ENCODE data around the gene DNAJC12.
"Not testable (repeated sequence)": the region's sequence is repeated elsewhere in the genome, so short reads cannot be mapped to it uniquely, and the experiment has no call there.

The DNAJC12 gene

GRCh38 chr10:67837541-67838314 lies at the start of gene DNAJC12:
DNAJC12 (minus strand) TSS chr10:67838188; CDS start chr10:67838011, 177 bp downstream.
- ChIA-PET POLR2A (interaction anchor here (0.7 kb wide), 2 partner anchors 12 to 14 kb away, joined by 3 read pairs; no protein-coding TSS in a partner anchor), CTCF (interaction anchor here (0.9 to 1.2 kb wide), 2 partner anchors 56 to 58 kb away, joined by 3 read pairs; no protein-coding TSS in a partner anchor)
- no peak for TF ChIP-seq CTCF (IDR thresholded peaks at IDR 0.05; ENCODE audit: insufficient read depth, low read length, missing control alignments)
- peak within 1 kb of the TSS; percentile 4; the same call in 1 of the 2 replicates for H3K4me3 ChIP-seq (ENCODE audit: low read depth, low read length)
- DNase-seq (ENCODE audit: low read depth, low spot score): no peak

GRCh38 chr10:67884842-67885670 lies 47.1 kb upstream of the DNAJC12 start:
- POLR2A ChIA-PET: interaction anchor here (0.6 to 1.0 kb wide), 4 partner anchors 12 to 447 kb away, joined by 3 to 4 read pairs (median 3); partner anchors contain the start of gene HNRNPH3
- no peak for TF ChIP-seq CTCF (IDR thresholded peaks at IDR 0.05; ENCODE audit: insufficient read depth, low read length, missing control alignments)
- peak overlapping the region; percentile 76 for H3K4me3 ChIP-seq (ENCODE audit: low read depth, low read length)
- no peak for DNase-seq (ENCODE audit: low read depth, low spot score)
- CTCF ChIA-PET: interaction anchor here (0.8 to 1.8 kb wide), 4 partner anchors 9 to 417 kb away, joined by 4 to 7 read pairs (median 6); no protein-coding TSS in a partner anchor

GRCh38 chr10:67884313-67884841 lies 46.4 kb upstream of the DNAJC12 start, which contains the start of gene SIRT1:
SIRT1 (plus strand) TSS chr10:67884656; CDS start chr10:67884722, 66 bp downstream.
- peak within 1 kb of the TSS; percentile 76 for H3K4me3 ChIP-seq (ENCODE audit: low read depth, low read length)
- TF ChIP-seq CTCF (IDR thresholded peaks at IDR 0.05; ENCODE audit: insufficient read depth, low read length, missing control alignments): peak; percentile 7
- POLR2A ChIA-PET: interaction anchor here (1.0 kb wide), 1 partner anchor 11 kb away, joined by 4 read pairs; no protein-coding TSS in a partner anchor
- peak; percentile 37 for DNase-seq (ENCODE audit: low read depth, low spot score)
- CTCF ChIA-PET: interaction anchor here (0.8 to 2.3 kb wide), 5 partner anchors 10 to 418 kb away, joined by 4 to 16 read pairs (median 4); no protein-coding TSS in a partner anchor

- CTCF ChIA-PET: interaction anchor here (0.8 to 2.3 kb wide), 5 partner anchors 13 to 418 kb away, joined by 4 to 16 read pairs (median 4); no protein-coding TSS in a partner anchor
- POLR2A ChIA-PET: interaction anchor here (1.0 kb wide), 1 partner anchor 10 kb away, joined by 4 read pairs; no protein-coding TSS in a partner anchor
- H3K4me3 ChIP-seq (ENCODE audit: low read depth, low read length): peak overlapping the region; percentile 76
- no peak for TF ChIP-seq CTCF (IDR thresholded peaks at IDR 0.05; ENCODE audit: insufficient read depth, low read length, missing control alignments)
- DNase-seq (ENCODE audit: low read depth, low spot score): no peak
Observed at GRCh38 chr10:67883710-67884312, 45.8 kb upstream of the DNAJC12 start.

- DNase-seq (ENCODE audit: low read depth, low spot score): no peak
- ChIA-PET POLR2A (no interaction called here), CTCF (interaction anchor here (0.7 kb wide), 1 partner anchor 23 kb away, joined by 4 read pairs; no protein-coding TSS in a partner anchor)
- TF ChIP-seq CTCF (IDR thresholded peaks at IDR 0.05; ENCODE audit: insufficient read depth, low read length, missing control alignments): no peak
- no peak overlapping the region for H3K4me3 ChIP-seq (ENCODE audit: low read depth, low read length)
Observed at GRCh38 chr10:67878133-67878532, 40.1 kb upstream of the DNAJC12 start.

GRCh38 chr10:67877421-67877820 lies 39.4 kb upstream of the DNAJC12 start:
- CTCF ChIA-PET: interaction anchor here (0.7 kb wide), 1 partner anchor 22 kb away, joined by 4 read pairs; no protein-coding TSS in a partner anchor
- POLR2A ChIA-PET; DNase-seq (ENCODE audit: low read depth, low spot score); H3K4me3 ChIP-seq (ENCODE audit: low read depth, low read length): not testable (repeated sequence)
